GM19351 (cell line): ENCODE results near the gene NDUFA6.
A peak's percentile ranks its signal among the peaks of the same experiment; 100 is the strongest.
"Not testable (repeated sequence)": the region's sequence is repeated elsewhere in the genome, so short reads cannot be mapped to it uniquely, and the experiment has no call there.

Experiments
- ATAC-seq: cut with Tn5 transposase; IDR thresholded peaks from one replicate; pipeline ENCODE4 v1.9.1; 2021; ENCODE audit warnings: mild to moderate bottlenecking, moderate library complexity; ENCODE audit not compliant: unreplicated experiment

Gene NDUFA6

GRCh38 chr22:42090596-42091454 lies at the start of gene NDUFA6:
NDUFA6 (minus strand) TSS chr22:42090772; CDS start chr22:42090744, 28 bp downstream.
- ATAC-seq, result peak; percentile 85

DNA sequence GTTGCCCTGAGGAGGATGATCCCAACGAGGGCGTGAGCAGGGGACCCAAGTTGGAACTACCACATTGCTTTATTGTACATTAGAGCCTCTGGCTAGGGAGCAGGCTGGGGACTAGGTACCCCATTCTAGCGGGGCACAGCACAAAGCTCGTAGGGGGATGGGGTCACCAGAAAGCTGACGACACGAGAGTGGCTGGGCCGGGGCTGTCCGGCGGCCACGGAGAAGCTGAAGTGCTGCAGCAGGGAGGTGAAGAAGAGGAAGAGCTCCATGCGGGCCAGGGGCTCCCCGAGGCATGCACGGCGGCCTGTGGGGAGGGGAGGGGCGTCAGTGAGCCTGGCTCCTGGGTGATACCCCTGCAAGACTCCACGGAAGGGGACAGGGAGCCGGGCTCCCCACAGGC lies 49.6 kb upstream of the NDUFA6 start:
- ATAC-seq, result not testable (repeated sequence)

DNA sequence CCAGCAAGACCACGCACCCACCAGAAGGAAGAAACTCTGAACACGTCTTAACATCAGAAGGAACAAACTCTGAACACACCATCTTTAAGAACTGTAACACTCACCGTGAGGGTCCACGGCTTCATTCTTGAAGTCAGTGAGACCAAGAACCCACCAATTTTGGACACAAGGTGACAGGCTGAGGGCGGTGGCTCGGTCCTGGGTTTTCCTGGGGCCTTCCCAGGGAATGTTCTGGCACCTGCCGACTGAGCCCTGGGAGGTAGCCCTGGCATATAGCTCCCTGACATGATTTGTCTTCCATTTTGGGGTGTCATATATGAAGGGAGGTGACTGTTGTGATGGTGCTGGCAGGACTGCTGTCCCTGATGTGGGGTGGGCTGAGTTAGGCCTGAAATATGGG lies 48.9 kb upstream of the NDUFA6 start:
- ATAC-seq, result not testable (repeated sequence)

DNA sequence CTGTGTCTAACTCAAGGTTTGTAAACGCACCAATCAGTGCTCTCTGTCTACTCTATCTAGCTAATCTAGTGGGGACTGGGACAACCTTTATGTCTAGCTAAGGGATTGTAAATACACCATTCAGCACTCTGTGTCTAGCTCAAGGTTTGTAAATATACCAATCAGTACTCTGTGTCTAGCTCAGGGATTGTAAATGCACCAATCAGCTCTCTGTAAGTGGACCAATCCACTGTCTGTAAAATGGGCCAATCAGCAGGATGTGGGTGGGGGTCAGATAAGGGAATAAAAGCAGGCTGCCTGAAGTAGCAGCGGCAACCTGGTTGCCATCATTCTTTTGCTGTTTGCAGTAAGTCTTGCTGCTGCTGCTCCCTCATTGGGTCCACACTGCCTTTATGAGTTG lies 48.4 kb upstream of the NDUFA6 start:
- ATAC-seq, result no peak

- no peak for ATAC-seq
These were observed 47.7 kb upstream of the NDUFA6 start for GRCh38 chr22:42138122-42138770.

GRCh38 chr22:42135688-42136087 lies 45.1 kb upstream of the NDUFA6 start:
- ATAC-seq, result not testable (repeated sequence)

DNA sequence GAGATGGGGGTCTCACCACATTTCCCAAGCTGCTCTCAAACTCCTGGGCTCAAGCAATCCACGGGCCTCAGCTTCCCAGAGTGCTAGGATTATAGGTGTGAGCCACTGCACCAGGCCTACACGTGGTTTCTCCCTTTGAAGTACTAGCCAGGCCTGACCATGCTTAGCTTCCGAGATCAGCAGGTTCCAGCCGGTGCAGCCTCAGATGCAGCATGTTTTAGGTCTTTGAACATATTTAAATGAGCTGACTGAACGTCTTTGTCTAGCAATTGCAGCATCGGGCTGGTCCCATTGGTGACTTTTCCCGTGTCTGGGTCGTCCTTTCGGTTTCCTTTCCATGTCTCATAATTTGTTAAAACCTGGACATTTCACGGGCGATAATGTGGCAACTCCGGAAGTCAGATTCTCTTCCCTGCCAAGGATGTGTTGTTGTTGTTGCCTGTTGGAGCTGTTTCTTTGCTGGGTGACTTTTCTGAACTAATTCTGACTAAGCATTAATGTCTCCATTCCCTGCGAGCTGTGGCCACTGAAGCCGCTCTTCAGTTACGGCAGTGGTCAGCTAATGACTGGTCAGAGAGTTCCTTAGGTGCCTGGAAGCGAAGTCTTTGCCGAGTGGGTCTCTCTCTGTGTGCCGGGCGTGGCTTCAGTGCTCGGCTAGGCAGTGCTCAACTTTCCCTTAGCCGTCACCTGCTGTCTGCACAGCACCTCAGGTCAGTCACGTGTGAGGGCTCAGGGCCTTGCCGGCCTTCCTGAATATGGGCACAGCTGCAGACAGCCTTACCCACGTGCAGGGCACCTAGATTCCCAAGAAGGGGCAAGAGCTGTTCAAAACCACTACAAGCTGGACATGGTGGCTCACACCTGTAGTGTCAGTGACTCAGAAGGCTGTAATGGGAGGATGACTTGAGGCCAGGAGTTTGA lies 43.8 kb upstream of the NDUFA6 start:
- ATAC-seq, result no peak

- no peak for ATAC-seq
These were observed 41.9 kb upstream of the NDUFA6 start for GRCh38 chr22:42132457-42132856.

DNA sequence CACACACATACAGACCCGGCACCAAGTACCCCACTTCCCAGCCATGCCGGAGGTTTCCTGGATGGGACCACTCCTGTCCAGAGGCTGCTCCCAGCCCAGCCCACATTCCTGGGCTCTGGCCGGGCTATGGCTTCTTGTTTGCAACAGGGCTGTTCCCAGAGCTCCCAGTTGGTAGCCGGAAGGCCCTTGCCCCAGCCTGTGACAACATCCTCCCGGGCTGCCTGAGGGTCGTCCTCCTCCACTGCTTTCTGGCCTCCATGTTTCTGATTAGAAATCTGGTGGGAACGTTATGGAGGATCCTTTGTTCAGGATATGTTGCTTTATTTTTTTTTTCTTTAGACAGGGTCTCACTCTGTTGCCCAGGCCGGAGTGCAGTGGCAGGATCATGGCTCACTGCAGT lies 41.0 kb upstream of the NDUFA6 start:
- no peak for ATAC-seq

DNA sequence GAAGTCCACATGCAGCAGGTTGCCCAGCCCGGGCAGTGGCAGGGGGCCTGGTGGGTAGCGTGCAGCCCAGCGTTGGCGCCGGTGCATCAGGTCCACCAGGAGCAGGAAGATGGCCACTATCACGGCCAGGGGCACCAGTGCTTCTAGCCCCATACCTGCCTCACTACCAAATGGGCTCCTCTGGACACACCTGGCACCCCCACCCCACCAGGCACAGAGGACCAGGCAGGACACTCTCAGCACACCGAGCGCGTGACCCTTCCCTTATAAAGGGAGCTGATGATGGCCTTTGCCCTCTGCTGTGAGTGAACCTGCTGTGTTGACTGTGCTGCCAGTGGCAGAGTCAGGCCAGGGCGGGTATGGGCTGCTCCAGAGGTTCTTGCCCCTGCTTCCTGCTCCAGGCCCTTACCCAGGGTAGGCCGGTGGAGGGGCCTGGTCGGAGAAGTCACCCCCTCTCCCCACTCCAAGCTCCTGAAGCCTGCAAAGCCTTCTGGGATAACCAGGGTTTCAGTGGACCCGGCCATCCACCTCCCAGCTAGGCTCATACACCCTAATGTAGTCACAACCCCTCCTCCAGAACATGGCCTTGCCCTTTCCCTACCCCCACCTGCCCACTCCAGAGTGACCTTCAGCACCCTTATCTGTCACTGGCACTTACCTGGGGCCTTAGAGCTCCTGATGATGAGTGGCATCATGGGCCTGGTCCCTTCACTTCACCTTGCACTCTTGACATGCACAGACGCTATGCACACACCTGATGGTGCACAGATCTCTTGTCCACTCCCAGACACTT lies 40.3 kb upstream of the NDUFA6 start, which contains the start of gene CYP2D6:
CYP2D6 (minus strand) TSS at position 172 of the 793 bp plus-strand sequence; CDS start at position 153, 19 bp downstream.
- ATAC-seq, result not testable (repeated sequence)

DNA sequence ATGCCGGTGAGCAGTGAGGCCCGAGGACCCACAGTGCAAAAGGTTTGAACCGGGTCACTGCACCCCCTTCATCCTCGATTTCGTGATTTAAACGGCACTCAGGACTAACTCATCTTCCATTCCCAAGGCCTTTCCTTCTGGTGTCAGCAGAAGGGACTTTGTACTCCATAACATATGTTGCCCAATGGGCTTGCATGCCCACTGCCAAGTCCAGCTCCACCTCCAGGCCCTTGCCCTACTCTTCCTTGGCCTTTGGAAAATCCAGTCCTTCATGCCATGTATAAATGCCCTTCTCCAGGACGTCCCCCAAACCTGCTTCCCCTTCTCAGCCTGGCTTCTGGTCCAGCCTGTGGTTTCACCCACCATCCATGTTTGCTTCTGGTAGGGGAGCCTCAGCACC lies 39.6 kb upstream of the NDUFA6 start:
- not testable (repeated sequence) for ATAC-seq

GRCh38 chr22:42128776-42129694 lies 38.5 kb upstream of the NDUFA6 start:
- ATAC-seq, result not testable (repeated sequence)

DNA sequence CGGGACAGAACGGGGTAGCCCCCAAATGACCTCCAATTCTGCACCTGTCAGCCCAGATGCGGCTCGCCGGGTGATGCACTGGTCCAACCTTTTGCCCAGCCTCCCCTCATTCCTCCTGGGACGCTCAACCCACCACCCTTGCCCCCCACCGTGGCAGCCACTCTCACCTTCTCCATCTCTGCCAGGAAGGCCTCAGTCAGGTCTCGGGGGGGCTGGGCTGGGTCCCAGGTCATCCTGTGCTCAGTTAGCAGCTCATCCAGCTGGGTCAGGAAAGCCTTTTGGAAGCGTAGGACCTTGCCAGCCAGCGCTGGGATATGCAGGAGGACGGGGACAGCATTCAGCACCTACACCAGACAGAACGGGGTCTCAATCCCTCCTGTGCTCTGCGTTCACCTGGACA lies 37.4 kb upstream of the NDUFA6 start:
- ATAC-seq, result not testable (repeated sequence)

- no peak for ATAC-seq
These were observed 37.0 kb upstream of the NDUFA6 start for GRCh38 chr22:42127606-42128005.

GRCh38 chr22:42123529-42123928 lies 33.0 kb upstream of the NDUFA6 start:
- ATAC-seq, result not testable (repeated sequence)

GRCh38 chr22:42120231-42121021 lies 29.9 kb upstream of the NDUFA6 start:
- not testable (repeated sequence) for ATAC-seq

GRCh38 chr22:42116848-42117424 lies 26.4 kb upstream of the NDUFA6 start:
- no peak for ATAC-seq

- ATAC-seq, result not testable (repeated sequence)
These were observed 24.9 kb upstream of the NDUFA6 start for GRCh38 chr22:42115420-42115830.
